Suppressor macrophage (primary cell): ENCODE results near the gene GRM6.

Source experiments
- DNase-seq, 4 experiments: peaks; one replicate each; pipeline ENCODE4 v3.0.0-alpha.2; 2020 to 2022
- total RNA-seq, 17 experiments: gene quantifications; one replicate each; lab custom pipeline; 2026; ENCODE audit warnings: mixed read lengths in 6 of 17, inconsistent platforms in 3 of 17; lab: John Stamatoyannopoulos, UW

The GRM6 gene
- 0 to 3.1 (median 0) reads per million in 17 experiments for total RNA-seq

- DNase-seq = no peak
Observed at GRCh38 chr5:178994580-178995340, at the start of gene GRM6. TSS of gene GRM6 (minus strand) at chr5:178995320. CDS start at chr5:178994944, 376 bp downstream.

- no peak for DNase-seq
Observed at GRCh38 chr5:179044765-179045164, 49.6 kb upstream of the GRM6 start.

GRCh38 chr5:179033004-179033580 is 38.0 kb upstream of the GRM6 start:
- no peak for DNase-seq

- peak; percentile 96 to 98 (median 97) for DNase-seq
Observed at GRCh38 chr5:179023528-179024189, 28.5 kb upstream of the GRM6 start, which contains the start of gene ZNF879. TSS of gene ZNF879 (plus strand) at chr5:179023804. CDS start at chr5:179025005, 1,201 bp downstream.

- DNase-seq = no peak
Observed at GRCh38 chr5:179008667-179009066, 13.5 kb upstream of the GRM6 start.

GRCh38 chr5:179006564-179006963 is 11.4 kb upstream of the GRM6 start:
- DNase-seq = no peak

- no peak for DNase-seq
Observed at GRCh38 chr5:178998441-178998840, 3.3 kb upstream of the GRM6 start.

- DNase-seq = no peak
Observed at GRCh38 chr5:178997191-178997590, 2.1 kb upstream of the GRM6 start.

GRCh38 chr5:178996156-178996555 is 1.0 kb upstream of the GRM6 start:
- no peak for DNase-seq

- no peak for DNase-seq
Observed at GRCh38 chr5:178995341-178995690, 196 bp upstream of the GRM6 start.

- no peak for DNase-seq
Observed at GRCh38 chr5:178993955-178994579, 1.1 kb downstream of the GRM6 start.

- no peak for DNase-seq
Observed at GRCh38 chr5:178993236-178993765, 1.8 kb downstream of the GRM6 start.

- DNase-seq = no peak
Observed at GRCh38 chr5:178992291-178992895, 2.7 kb downstream of the GRM6 start.

- DNase-seq = no peak
Observed at GRCh38 chr5:178991190-178992145, 3.7 kb downstream of the GRM6 start.

GRCh38 chr5:178990491-178990890 is 4.6 kb downstream of the GRM6 start:
- DNase-seq = no peak

- no peak for DNase-seq
Observed at GRCh38 chr5:178989311-178989710, 5.8 kb downstream of the GRM6 start.

GRCh38 chr5:178988436-178989220 is 6.5 kb downstream of the GRM6 start:
- DNase-seq = no peak

- DNase-seq = no peak
Observed at GRCh38 chr5:178986326-178986960, 8.7 kb downstream of the GRM6 start.

GRCh38 chr5:178984145-178985072 is 10.7 kb downstream of the GRM6 start:
- DNase-seq = no peak
